D341Med (cell line): ENCODE data around the gene SPATA6L.

Source experiments
- DNase-seq: peaks from one replicate; pipeline ENCODE4 v3.0.0; 2012; ENCODE audit warnings: low spot score

The SPATA6L gene

DNA sequence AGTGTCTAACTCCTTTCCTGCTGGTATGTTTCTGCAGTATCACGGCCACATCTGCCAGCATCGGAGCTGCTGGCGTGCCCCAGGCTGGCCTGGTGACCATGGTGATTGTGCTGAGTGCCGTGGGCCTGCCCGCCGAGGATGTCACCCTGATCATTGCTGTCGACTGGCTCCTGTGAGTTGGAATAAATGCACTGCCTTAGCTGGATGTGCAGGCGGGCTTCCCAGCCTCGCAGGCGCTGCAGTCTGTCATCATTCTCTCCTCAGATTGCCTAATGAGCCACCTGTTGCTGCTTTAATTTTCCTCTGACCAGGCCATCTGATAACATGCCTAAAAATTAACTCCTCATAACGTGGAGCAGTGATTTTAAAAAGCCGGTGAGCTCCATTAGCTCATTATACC is 83.3 kb downstream of the SPATA6L start:
- DNase-seq = no peak

GRCh38 chr9:4581861-4582565 is 84.3 kb downstream of the SPATA6L start:
- no peak for DNase-seq

DNA sequence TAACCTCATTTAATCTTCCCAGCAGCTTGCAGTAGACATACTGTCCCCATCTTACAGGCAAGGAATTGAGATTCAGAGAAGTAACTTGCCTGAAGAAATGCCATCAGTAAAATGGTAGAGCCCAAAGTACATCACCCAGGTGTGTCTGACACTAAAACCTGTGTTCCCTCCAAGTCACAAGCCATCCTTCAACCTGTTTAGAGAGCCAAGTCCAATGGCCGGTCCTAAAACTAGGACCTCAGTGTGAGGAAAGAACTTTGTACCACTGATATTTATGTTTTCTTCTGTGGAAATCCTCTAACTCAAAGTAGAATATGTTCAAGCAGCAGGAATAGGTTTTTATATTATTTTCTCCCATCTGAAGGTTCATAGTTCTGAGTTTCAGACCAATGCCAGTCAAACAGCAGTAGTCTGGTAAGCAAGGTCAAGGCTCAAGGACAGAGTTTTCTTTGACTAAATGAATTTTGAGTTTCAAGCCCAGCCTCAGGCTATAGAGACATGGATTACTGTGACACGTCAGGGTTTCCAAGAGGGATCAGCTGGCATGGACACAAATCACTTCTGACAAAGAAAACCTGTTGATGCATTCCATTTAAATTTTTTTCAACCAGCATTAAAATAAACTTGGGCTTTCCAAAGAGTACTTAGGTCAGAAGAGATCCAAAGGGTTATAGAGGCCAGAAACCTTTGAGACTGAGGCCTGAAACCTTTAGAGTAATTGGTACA is 85.1 kb downstream of the SPATA6L start:
- no peak for DNase-seq

DNA sequence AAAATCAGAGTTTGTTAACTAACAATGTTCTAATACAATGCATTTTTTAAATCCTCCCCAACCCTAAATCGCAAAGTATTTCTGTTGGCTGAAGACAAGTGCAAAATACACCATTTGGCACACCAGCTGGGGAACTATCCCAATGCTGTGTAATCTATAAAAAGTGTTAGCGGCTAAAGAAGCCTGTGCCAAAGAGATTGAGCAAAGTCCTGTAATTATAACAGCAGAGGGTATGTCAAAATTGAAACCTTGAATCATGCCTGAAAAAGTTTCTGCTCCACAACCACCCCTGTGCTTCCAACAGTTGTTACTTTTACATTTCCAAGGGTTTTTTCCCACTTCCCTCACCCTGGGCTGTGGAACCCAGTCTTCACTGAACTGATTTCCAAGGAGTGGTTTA is 87.3 kb downstream of the SPATA6L start:
- no peak for DNase-seq

DNA sequence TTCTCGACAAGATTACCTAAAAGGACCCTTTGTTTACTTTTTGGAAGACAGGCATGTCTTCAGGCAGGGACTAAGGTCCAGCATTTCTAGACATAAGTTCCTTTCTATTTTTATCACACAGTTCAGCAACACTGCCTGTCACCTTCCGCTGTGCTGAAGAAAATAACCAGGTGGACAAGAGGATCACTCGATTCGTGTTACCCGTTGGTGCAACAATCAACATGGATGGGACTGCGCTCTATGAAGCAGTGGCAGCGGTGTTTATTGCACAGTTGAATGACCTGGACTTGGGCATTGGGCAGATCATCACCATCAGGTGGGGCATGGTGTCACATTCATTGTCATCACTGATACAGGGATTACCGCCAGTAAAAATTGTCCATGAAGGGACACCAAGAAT is 89.8 kb downstream of the SPATA6L start:
- DNase-seq = no peak

- DNase-seq = no peak
Observed at GRCh38 chr9:4575997-4576396, 90.3 kb downstream of the SPATA6L start.

DNA sequence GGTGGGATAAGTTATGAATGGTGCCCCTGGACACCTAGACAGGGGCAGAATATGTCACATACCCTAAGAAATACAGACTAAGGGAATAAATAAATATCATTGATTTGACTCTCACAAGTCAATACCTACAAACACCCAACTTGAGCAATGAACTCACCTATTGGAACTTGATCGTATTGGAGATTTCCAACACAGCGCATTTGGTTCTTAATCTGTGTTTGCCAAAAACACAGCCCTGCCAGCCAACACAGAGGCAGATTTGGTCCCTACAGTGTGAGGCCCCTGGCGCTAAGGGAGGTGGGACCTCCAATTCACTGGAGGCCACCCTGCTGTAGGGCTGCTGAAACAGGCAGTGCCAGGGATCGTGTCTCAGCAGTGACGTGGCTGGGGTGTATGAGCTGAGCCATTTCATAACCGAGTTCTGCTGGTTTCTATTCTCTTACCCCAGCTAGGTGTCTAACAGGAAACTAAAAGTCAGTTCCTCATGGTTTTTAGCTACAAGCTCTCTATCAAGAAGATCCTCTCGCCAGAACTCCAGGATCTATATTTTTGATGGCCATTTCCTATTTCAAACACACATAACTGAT is 91.5 kb downstream of the SPATA6L start:
- DNase-seq = no peak

GRCh38 chr9:4573634-4574389 is 92.5 kb downstream of the SPATA6L start:
- no peak for DNase-seq

GRCh38 chr9:4573176-4573575 is 93.1 kb downstream of the SPATA6L start:
- DNase-seq = no peak

GRCh38 chr9:4572184-4572826 is 94.0 kb downstream of the SPATA6L start:
- DNase-seq = no peak

GRCh38 chr9:4569101-4569500 is 97.2 kb downstream of the SPATA6L start:
- no peak for DNase-seq

GRCh38 chr9:4567601-4568000 is 98.7 kb downstream of the SPATA6L start:
- no peak for DNase-seq

DNA sequence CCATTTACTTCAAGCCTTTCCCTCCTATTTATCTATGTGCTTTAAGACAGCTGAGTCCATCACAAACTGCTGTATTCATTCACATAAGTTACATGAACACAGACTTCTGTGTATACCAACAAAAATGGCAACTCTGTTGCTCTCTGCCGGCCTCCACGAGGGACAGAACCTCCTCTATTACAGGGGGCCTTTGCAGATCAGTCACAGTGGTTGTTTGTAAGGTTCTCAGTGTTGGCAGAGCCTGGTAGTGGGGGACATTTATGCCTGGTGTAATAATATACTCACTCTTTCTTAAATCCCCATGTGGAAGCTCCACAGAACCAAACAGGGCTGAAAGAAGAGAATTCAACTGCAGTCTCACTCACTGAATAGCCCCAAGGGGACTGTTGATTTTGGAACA is 99.5 kb downstream of the SPATA6L start:
- no peak for DNase-seq

DNA sequence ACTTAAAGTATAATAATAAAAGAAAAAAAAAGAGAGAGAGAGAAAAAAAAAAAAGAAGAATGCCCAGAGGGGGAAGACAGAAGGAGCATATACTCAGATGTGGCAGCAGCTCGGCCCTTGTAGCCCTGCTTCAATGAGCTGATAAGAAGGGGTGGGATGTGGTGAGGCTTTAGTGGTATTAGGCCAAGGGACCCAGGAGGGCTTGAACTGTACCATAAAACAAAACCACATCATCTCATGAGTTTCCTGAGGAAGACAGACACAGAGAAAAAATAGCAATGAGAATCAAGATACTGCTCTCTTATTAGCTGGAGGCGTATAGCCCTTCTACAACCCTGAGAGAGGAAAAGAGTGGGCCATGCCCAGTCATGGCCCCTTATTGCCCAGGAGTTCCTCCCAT is 103.2 kb downstream of the SPATA6L start:
- no peak for DNase-seq

DNA sequence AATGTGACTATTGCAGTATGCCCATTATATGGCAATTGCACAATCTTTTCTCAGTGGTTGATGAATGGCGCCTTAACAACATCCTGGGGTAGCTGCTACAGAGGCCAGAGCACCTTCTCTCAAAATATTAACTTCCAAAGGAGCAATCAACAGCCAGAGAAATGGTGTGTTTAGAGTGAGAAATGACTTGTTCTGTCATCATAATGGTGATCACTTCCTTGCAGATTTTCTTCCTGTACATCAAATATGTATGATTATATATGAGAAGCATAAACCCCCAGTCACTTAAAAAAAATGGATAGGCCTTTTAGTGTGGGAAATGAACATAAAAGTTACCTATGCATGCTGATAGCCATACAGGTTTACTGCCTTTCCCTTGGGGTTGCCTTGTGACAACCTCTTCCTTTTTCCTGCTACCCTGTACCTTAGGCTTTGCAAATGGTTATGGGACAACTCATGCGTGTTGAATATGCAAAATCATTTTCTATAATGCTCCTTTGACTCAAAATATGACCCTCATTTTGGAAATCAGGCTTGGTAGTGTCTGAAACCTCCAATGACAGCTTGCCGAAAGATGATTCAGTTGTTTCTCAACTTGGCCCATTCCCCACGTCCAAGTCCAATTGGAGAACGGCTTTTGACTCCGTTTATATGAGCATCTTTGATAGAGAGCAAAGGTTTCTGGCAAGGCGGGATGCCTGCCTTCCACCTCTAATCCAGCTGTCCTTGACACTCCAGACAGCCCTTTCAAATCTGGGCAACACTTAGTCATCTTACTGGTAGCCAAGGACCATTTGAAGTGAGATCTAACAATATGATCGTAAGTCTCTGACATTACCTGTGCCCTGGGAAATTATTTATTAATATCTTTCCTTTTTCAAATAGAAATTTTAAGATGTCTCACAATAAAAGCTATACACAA is 106.8 kb downstream of the SPATA6L start:
- DNase-seq = no peak

- DNase-seq = no peak
Observed at GRCh38 chr9:4558371-4558998, 107.8 kb downstream of the SPATA6L start.

- no peak for DNase-seq
Observed at GRCh38 chr9:4555236-4555635, 111.0 kb downstream of the SPATA6L start.

DNA sequence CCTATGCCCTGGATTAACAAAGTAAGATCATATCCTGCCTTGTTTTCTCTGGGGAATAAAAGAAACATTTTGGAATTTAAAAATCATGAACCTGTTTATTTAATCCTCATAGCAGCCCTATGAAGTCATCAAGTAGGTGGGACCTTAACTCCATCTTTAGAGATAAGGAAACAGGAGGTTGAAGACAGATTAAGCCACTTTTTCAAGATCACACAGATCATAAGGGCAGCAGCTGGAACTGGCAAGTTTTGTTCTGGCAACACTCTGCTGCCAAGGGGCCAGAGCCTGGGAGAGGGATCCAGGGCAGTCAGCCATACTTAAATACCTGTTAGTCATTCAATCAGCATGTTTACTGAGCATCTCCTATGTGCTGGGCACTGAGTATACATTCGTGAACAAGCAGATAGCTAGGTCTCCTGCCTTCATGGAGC is 112.3 kb downstream of the SPATA6L start:
- no peak for DNase-seq

- no peak for DNase-seq
Observed at GRCh38 chr9:4550777-4551484, 115.3 kb downstream of the SPATA6L start.

DNA sequence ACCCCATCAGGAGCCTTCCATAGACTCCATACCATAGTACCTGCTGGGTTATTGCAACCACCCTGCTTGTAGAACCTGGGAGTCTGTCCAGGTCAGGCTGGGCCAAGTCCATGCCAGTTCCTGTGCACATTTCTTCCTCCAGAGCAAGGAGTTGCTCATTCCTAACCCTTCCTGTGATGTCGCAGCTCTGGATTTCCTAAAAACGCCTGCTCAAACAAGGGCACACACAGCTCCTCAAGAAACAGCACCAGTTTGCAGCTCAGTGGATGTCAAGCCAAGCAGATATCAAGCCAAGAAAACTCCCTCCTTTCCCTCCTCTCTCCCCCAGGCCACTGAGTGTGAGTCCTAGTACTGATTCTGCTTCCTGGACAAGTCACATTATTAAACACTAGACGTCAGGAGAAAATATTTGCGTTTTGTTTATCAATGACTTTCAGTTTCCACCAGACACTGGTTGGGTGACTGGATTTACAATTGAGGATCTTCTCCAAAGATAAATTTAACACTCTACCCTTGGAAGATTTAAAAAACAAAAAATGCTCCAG is 116.5 kb downstream of the SPATA6L start:
- DNase-seq = no peak
